A673 (cell line): ENCODE measurements around the gene ATOSB. TPM values are rescaled to one million over a fixed set of nuclear protein-coding genes. Genes with fewer than 3 reads are reported as not detected.

Experiments used
- BruUV-seq: library from RNA; stranded (reverse); fragments of 400-500 nt; replicated peaks from 2 replicates; lab custom pipeline; 2021; lab: Mats Ljungman, UMichigan
- CTCF ChIA-PET: fragments of 300-600 bp; sonication (Branson Sonifier 250); formaldehyde crosslinking; loops from one replicate; lab custom pipeline; 2022; ENCODE audit warnings: antibody characterized with exemption; lab: Charles Lee
- POLR2A ChIA-PET: fragments of 300-600 bp; sonication (Branson Sonifier 250); formaldehyde crosslinking; loops from one replicate; lab custom pipeline; 2022; ENCODE audit warnings: antibody characterized with exemption; ENCODE audit not compliant: low non-redundant PET; lab: Charles Lee
- DNase-seq: peaks from one replicate; pipeline ENCODE4 v3.0.0-alpha.2; 2015; ENCODE audit warnings: low spot score
- H3K27ac ChIP-seq: fragments of 200-600 bp; sonication (generic); 2 replicates; pipeline ENCODE4 v1.5.1; 2016; ENCODE audit warnings: mixed run types, low read depth, mild to moderate bottlenecking, mixed read lengths, antibody characterized with exemption, low read length; ENCODE audit not compliant: poor library complexity, severe bottlenecking
- H3K27me3 ChIP-seq: fragments of 200-600 bp; sonication (generic); replicated peaks from 2 replicates; pipeline ENCODE4 v1.6.1; 2017; ENCODE audit warnings: mixed run types, low read depth, mild to moderate bottlenecking, mixed read lengths, antibody characterized with exemption, low read length; ENCODE audit not compliant: insufficient read depth, poor library complexity
- H3K36me3 ChIP-seq: fragments of 200-600 bp; sonication (generic); 2 replicates; pipeline ENCODE4 v1.6.1; 2016; ENCODE audit warnings: mixed run types, mild to moderate bottlenecking, mixed read lengths, antibody characterized with exemption, low read length; ENCODE audit not compliant: insufficient read depth, poor library complexity, severe bottlenecking
- H3K4me1 ChIP-seq: fragments of 200-600 bp; sonication (generic); 2 replicates; pipeline ENCODE4 v1.6.1; 2017; ENCODE audit warnings: mixed run types, mild to moderate bottlenecking, mixed read lengths, antibody characterized with exemption, low read length; ENCODE audit not compliant: insufficient read depth, poor library complexity, severe bottlenecking
- H3K4me3 ChIP-seq: fragments of 200-600 bp; sonication (generic); 2 replicates; pipeline ENCODE4 v1.5.1; 2016; ENCODE audit warnings: low read depth, mixed run types, mild to moderate bottlenecking, mixed read lengths, low read length; ENCODE audit not compliant: poor library complexity, severe bottlenecking
- H3K9me3 ChIP-seq: fragments of 200-600 bp; sonication (generic); 2 replicates; pipeline ENCODE4 v1.6.1; 2016; ENCODE audit warnings: mixed run types, low read depth, mild to moderate bottlenecking, mixed read lengths, antibody characterized with exemption, low read length; ENCODE audit not compliant: poor library complexity, severe bottlenecking
- CTCF ChIP-seq: fragments of 300-800, 200-600 bp; sonication (generic); conservative IDR thresholded peaks from 2 replicates; pipeline ENCODE4 v1.5.1; 2017; ENCODE audit warnings: low read depth, mild to moderate bottlenecking, antibody characterized with exemption, low read length, moderate library complexity, mixed read lengths
- EZH2 ChIP-seq: fragments of 200-600 bp; sonication (generic); IDR thresholded peaks from 2 replicates; pipeline ENCODE4 v1.6.1; 2017; ENCODE audit warnings: borderline replicate concordance, low read depth, mild to moderate bottlenecking, mixed read lengths, antibody characterized with exemption, low read length; ENCODE audit not compliant: poor library complexity, severe bottlenecking
- intact Hi-C: fragments of 100-400 bp; cut with micrococcal nuclease; formaldehyde crosslinking; loops from one replicate; pipeline ENCODE4 v1.10.0; 2022; ENCODE audit not compliant: unreplicated experiment
- total RNA-seq: library from RNA; stranded (reverse); gene quantifications from 2 replicates; pipeline ENCODE4 v1.2.3, GENCODE V29; 2021

Gene ATOSB
- total RNA-seq, 1 experiment from 2014 or later: 7.4 TPM

- Histone ChIP-seq H3K27me3 (no peaks in the 10 kb centered on the region), H3K9me3 (no peaks in the 10 kb centered on the region), H3K4me3 (peak overlapping the region; percentile 72), H3K36me3 (peaks cover 22% of the 10 kb centered on the region), H3K27ac (peak overlapping the region; percentile 81), H3K4me1 (peaks cover 14% of the 10 kb centered on the region)
- no peak for TF ChIP-seq EZH2
- TF ChIP-seq CTCF: no peak
- POLR2A ChIA-PET: interaction anchor here (0.8 kb wide), 1 partner anchor 9 kb away, joined by 4 read pairs; no protein-coding TSS in a partner anchor
- intact Hi-C loops: no loop called here
- no TSS peak for BruUV-seq
- DNase-seq: no peak
- CTCF ChIA-PET: interaction anchor here (1.1 kb wide), 2 partner anchors 203 to 451 kb away, joined by 3 to 5 read pairs; no protein-coding TSS in a partner anchor
Observed at GRCh38 chr9:35102465-35102768, 13.2 kb downstream of the ATOSB start.

GRCh38 chr9:35097573-35097972 lies 18.1 kb downstream of the ATOSB start:
- peaks cover 28% of the 10 kb centered on the region for H3K36me3 ChIP-seq
- peaks cover 15% of the 10 kb centered on the region for H3K4me1 ChIP-seq
- ChIA-PET POLR2A (no interaction called here), CTCF (interaction anchor here (1.4 kb wide), 1 partner anchor 18 kb away, joined by 6 read pairs; the partner anchor contains the start of gene FANCG)
- H3K27me3 ChIP-seq: no peaks in the 10 kb centered on the region
- intact Hi-C loops: loop anchor here (5.0 kb wide), 1 partner anchor 110 kb away; the partner anchor contains the start of gene DNAJB5
- no peak overlapping the region for H3K27ac ChIP-seq
- DNase-seq: no peak
- no peak overlapping the region for H3K4me3 ChIP-seq
- TF ChIP-seq EZH2 (no peak), CTCF (no peak)
- no TSS peak for BruUV-seq
- no peaks in the 10 kb centered on the region for H3K9me3 ChIP-seq

GRCh38 chr9:35096035-35096849 lies 19.4 kb downstream of the ATOSB start, which contains the start of gene PIGO:
Gene PIGO, minus strand, starts transcription at chr9:35096591. Its CDS starts 1,026 bp downstream, at chr9:35095565.
- H3K27me3 ChIP-seq: no peaks in the 10 kb centered on the region
- peak; percentile 90 for DNase-seq
- ChIA-PET POLR2A (no interaction called here), CTCF (interaction anchor here (0.6 to 1.4 kb wide), 7 partner anchors 12 to 650 kb away, joined by 3 to 9 read pairs (median 3); partner anchors contain the start of gene FANCG)
- H3K36me3 ChIP-seq: peaks cover 32% of the 10 kb centered on the region
- peak within 1 kb of the TSS; percentile 96 for H3K4me3 ChIP-seq
- intact Hi-C loops: loop anchor here (1.0 to 5.0 kb wide), 3 partner anchors 25 to 197 kb away; partner anchors contain the start of gene DNAJB5
- H3K9me3 ChIP-seq: no peaks in the 10 kb centered on the region
- H3K27ac ChIP-seq: peak within 1 kb of the TSS; percentile 99
- H3K4me1 ChIP-seq: peaks cover 7% of the 10 kb centered on the region
- no peak for TF ChIP-seq EZH2
- peak; percentile 77 for TF ChIP-seq CTCF
- TSS peak; percentile 11 for BruUV-seq
